ENCODE data around the gene CCDC149.
A peak's percentile ranks its signal among the peaks of the same experiment; 100 is the strongest.
"Not testable (repeated sequence)": the region's sequence is repeated elsewhere in the genome, so short reads cannot be mapped to it uniquely, and the experiment has no call there.

CCDC149 gene

GRCh38 chr4:24913119-24913485 lies 260 bp upstream of the CCDC149 start:
- H2BK12ac ChIP-seq (ENCODE audit: low read length) = peak overlapping the region; percentile 51
- WGBS (ENCODE audit: extremely low coverage, insufficient coverage, insufficient read length) = no CpG with 5 or more reads among the region's 25 CpGs
- H3K36me3 ChIP-seq (ENCODE audit: control insufficient read depth in 1 of 2, insufficient read depth in 2 of 2, low read length in 2 of 2) = peaks cover 6 to 8% of the 10 kb centered on the region in 2 experiments
- H3K18ac ChIP-seq (ENCODE audit: low read length) = peak overlapping the region; percentile 70
- H3K27me3 ChIP-seq (ENCODE audit: insufficient read depth, low read length) = no peaks in the 10 kb centered on the region
- no peak overlapping the region for H2BK5ac ChIP-seq (ENCODE audit: low read depth, low read length, poor library complexity)
- H4K91ac ChIP-seq (ENCODE audit: low read depth, low read length) = peak overlapping the region; percentile 71
- H4K8ac ChIP-seq (ENCODE audit: low read depth, low read length) = peak overlapping the region; percentile 43
- H3K27ac ChIP-seq (ENCODE audit: low read depth, low read length) = peak overlapping the region; percentile 37
- peak overlapping the region; percentile 83 for H2AFZ ChIP-seq (ENCODE audit: insufficient read depth, low read length, poor library complexity)
- peak overlapping the region; percentile 34 for H3K9ac ChIP-seq (ENCODE audit: low read length)
- H3K9me3 ChIP-seq (ENCODE audit: insufficient read depth, low read depth, low read length) = peaks cover 5% of the 10 kb centered on the region
- H3K4me2 ChIP-seq (ENCODE audit: low read length) = peak overlapping the region; percentile 85
- DNase-seq = peak in 1 of 2 donors; percentile 5
- peak overlapping the region; percentile 8 for H3K14ac ChIP-seq (ENCODE audit: low read length)
- H3K79me1 ChIP-seq (ENCODE audit: low read length) = peaks cover 6% of the 10 kb centered on the region
- peak overlapping the region; percentile 2 for H3K4ac ChIP-seq (ENCODE audit: low read depth, low read length)
- H4K12ac ChIP-seq (ENCODE audit: low read depth, low read length) = peak overlapping the region; percentile 28
- H3K23ac ChIP-seq (ENCODE audit: low read length) = no peak overlapping the region
- peak overlapping the region; percentile 71 for H3K4me3 ChIP-seq (ENCODE audit: low read depth, low read length)
- H2AK5ac ChIP-seq (ENCODE audit: low read length) = no peak overlapping the region
- peaks cover 0 to 7% of the 10 kb centered on the region in 2 experiments for H3K4me1 ChIP-seq (ENCODE audit: control insufficient read depth in 1 of 2, insufficient read depth in 2 of 2, low read length in 2 of 2)
- H2BK120ac ChIP-seq (ENCODE audit: insufficient read depth, low read length, poor library complexity) = peak overlapping the region; percentile 23
- H3K79me2 ChIP-seq (ENCODE audit: control insufficient read depth, insufficient read depth, low read length, poor library complexity) = peaks cover 2% of the 10 kb centered on the region

- Histone ChIP-seq H3K4me1 (ENCODE audit: control insufficient read depth in 1 of 2, insufficient read depth in 2 of 2, low read length in 2 of 2) (peaks cover 0 to 7% of the 10 kb centered on the region in 2 experiments), H3K79me2 (ENCODE audit: control insufficient read depth, insufficient read depth, low read length, poor library complexity) (peaks cover 2% of the 10 kb centered on the region), H2AFZ (ENCODE audit: insufficient read depth, low read length, poor library complexity) (no peak overlapping the region), H3K27ac (ENCODE audit: low read depth, low read length) (no peak overlapping the region), H4K12ac (ENCODE audit: low read depth, low read length) (no peak overlapping the region), H2BK120ac (ENCODE audit: insufficient read depth, low read length, poor library complexity) (no peak overlapping the region), H3K27me3 (ENCODE audit: insufficient read depth, low read length) (no peaks in the 10 kb centered on the region), H4K91ac (ENCODE audit: low read depth, low read length) (no peak overlapping the region), H3K79me1 (ENCODE audit: low read length) (peaks cover 6% of the 10 kb centered on the region), H3K4me3 (ENCODE audit: low read depth, low read length) (no peak overlapping the region), H3K18ac (ENCODE audit: low read length) (no peak overlapping the region), H2BK5ac (ENCODE audit: low read depth, low read length, poor library complexity) (no peak overlapping the region), H3K23ac (ENCODE audit: low read length) (no peak overlapping the region), H3K4me2 (ENCODE audit: low read length) (no peak overlapping the region), H3K36me3 (ENCODE audit: control insufficient read depth in 1 of 2, insufficient read depth in 2 of 2, low read length in 2 of 2) (peaks cover 6 to 8% of the 10 kb centered on the region in 2 experiments), H3K9me3 (ENCODE audit: insufficient read depth, low read depth, low read length) (peaks cover 5% of the 10 kb centered on the region), H2BK12ac (ENCODE audit: low read length) (no peak overlapping the region), H3K9ac (ENCODE audit: low read length) (no peak overlapping the region), H2AK5ac (ENCODE audit: low read length) (no peak overlapping the region), H3K4ac (ENCODE audit: low read depth, low read length) (no peak overlapping the region), H4K8ac (ENCODE audit: low read depth, low read length) (no peak overlapping the region), H3K14ac (ENCODE audit: low read length) (no peak overlapping the region)
- no CpG with 5 or more reads among the region's 1 CpG for WGBS (ENCODE audit: extremely low coverage, insufficient coverage, insufficient read length)
- no peak for DNase-seq
Observed at GRCh38 chr4:24910499-24910898, 2.3 kb downstream of the CCDC149 start.

DNA sequence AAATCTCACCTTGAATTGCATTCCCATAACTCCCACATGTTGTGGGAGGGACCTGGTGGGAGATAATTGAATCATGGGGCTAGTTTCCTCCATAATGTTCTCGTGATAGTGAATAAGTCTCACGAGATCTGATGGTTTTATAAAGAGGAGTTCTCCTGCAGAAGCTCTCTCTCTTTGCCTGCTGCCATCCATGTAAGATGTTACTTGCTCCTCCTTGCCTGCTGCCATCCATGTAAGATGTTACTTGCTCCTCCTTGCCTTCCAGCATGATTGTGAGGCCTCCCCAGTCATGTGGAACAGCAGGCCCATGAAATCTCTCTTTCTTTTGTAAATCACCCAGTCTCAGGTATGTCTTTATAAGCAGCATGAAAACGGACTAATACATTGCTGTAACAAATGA lies 3.2 kb downstream of the CCDC149 start:
- WGBS (ENCODE audit: extremely low coverage, insufficient coverage, insufficient read length) = no CpG with 5 or more reads among the region's 3 CpGs

GRCh38 chr4:24897639-24898038 lies 15.2 kb downstream of the CCDC149 start:
- Histone ChIP-seq H3K9me3 (ENCODE audit: insufficient read depth, low read depth, low read length) (peaks cover 2% of the 10 kb centered on the region), H3K27me3 (ENCODE audit: insufficient read depth, low read length) (no peaks in the 10 kb centered on the region)
- no CpG with 5 or more reads among the region's 6 CpGs for WGBS (ENCODE audit: extremely low coverage, insufficient coverage, insufficient read length)

More for the DNA sequence above, 3.2 kb downstream of the CCDC149 start:
- not testable (repeated sequence) for H3K4me2 ChIP-seq (ENCODE audit: low read length); H3K14ac ChIP-seq (ENCODE audit: low read length); H3K18ac ChIP-seq (ENCODE audit: low read length); H2AK5ac ChIP-seq (ENCODE audit: low read length); H3K9ac ChIP-seq (ENCODE audit: low read length); H3K79me2 ChIP-seq (ENCODE audit: control insufficient read depth, insufficient read depth, low read length, poor library complexity); H4K8ac ChIP-seq (ENCODE audit: low read depth, low read length); H3K27me3 ChIP-seq (ENCODE audit: insufficient read depth, low read length); DNase-seq; H2BK120ac ChIP-seq (ENCODE audit: insufficient read depth, low read length, poor library complexity); H2AFZ ChIP-seq (ENCODE audit: insufficient read depth, low read length, poor library complexity); H4K91ac ChIP-seq (ENCODE audit: low read depth, low read length); H3K4me3 ChIP-seq (ENCODE audit: low read depth, low read length); H3K4ac ChIP-seq (ENCODE audit: low read depth, low read length); H3K4me1 ChIP-seq (ENCODE audit: control insufficient read depth in 1 of 2, insufficient read depth in 2 of 2, low read length in 2 of 2); H3K9me3 ChIP-seq (ENCODE audit: insufficient read depth, low read depth, low read length); H3K79me1 ChIP-seq (ENCODE audit: low read length); H2BK12ac ChIP-seq (ENCODE audit: low read length); H3K27ac ChIP-seq (ENCODE audit: low read depth, low read length); H2BK5ac ChIP-seq (ENCODE audit: low read depth, low read length, poor library complexity); H3K23ac ChIP-seq (ENCODE audit: low read length); H3K36me3 ChIP-seq (ENCODE audit: control insufficient read depth in 1 of 2, insufficient read depth in 2 of 2, low read length in 2 of 2); H4K12ac ChIP-seq (ENCODE audit: low read depth, low read length)

More at GRCh38 chr4:24897639-24898038, 15.2 kb downstream of the CCDC149 start:
- H3K79me1 ChIP-seq (ENCODE audit: low read length) = no peaks in the 10 kb centered on the region
- H3K27ac ChIP-seq (ENCODE audit: low read depth, low read length) = no peak overlapping the region
- H4K12ac ChIP-seq (ENCODE audit: low read depth, low read length) = no peak overlapping the region
- no peak overlapping the region for H2BK12ac ChIP-seq (ENCODE audit: low read length)
- no peak overlapping the region for H2BK5ac ChIP-seq (ENCODE audit: low read depth, low read length, poor library complexity)
- H3K79me2 ChIP-seq (ENCODE audit: control insufficient read depth, insufficient read depth, low read length, poor library complexity) = no peaks in the 10 kb centered on the region
- no peaks in the 10 kb centered on the region for H3K4me1 ChIP-seq (ENCODE audit: control insufficient read depth in 1 of 2, insufficient read depth in 2 of 2, low read length in 2 of 2)
- H4K8ac ChIP-seq (ENCODE audit: low read depth, low read length) = no peak overlapping the region
- H2AFZ ChIP-seq (ENCODE audit: insufficient read depth, low read length, poor library complexity) = no peak overlapping the region
- H3K18ac ChIP-seq (ENCODE audit: low read length) = no peak overlapping the region
- no peak for DNase-seq
- H3K4me3 ChIP-seq (ENCODE audit: low read depth, low read length) = no peak overlapping the region
- no peak overlapping the region for H3K14ac ChIP-seq (ENCODE audit: low read length)
- H3K4me2 ChIP-seq (ENCODE audit: low read length) = no peak overlapping the region
- no peak overlapping the region for H3K9ac ChIP-seq (ENCODE audit: low read length)
- H3K36me3 ChIP-seq (ENCODE audit: control insufficient read depth in 1 of 2, insufficient read depth in 2 of 2, low read length in 2 of 2) = no peaks in the 10 kb centered on the region
- H3K4ac ChIP-seq (ENCODE audit: low read depth, low read length) = no peak overlapping the region
- no peak overlapping the region for H4K91ac ChIP-seq (ENCODE audit: low read depth, low read length)
- H2BK120ac ChIP-seq (ENCODE audit: insufficient read depth, low read length, poor library complexity) = no peak overlapping the region
- H2AK5ac ChIP-seq (ENCODE audit: low read length) = no peak overlapping the region
- no peak overlapping the region for H3K23ac ChIP-seq (ENCODE audit: low read length)
